GM12891 (cell line): ENCODE data around the gene KRT4.

Experiments
- POLR2A ChIP-seq: IDR thresholded peaks from 2 replicates; pipeline ENCODE4 v1.6.1; 2011; ENCODE audit warnings: low read depth, low read length, control low read depth
- POLR2AphosphoS5 ChIP-seq: IDR thresholded peaks from 2 replicates; pipeline ENCODE4 v1.6.1; 2011; ENCODE audit warnings: low read depth, low read length, control low read depth
- SPI1 ChIP-seq: IDR thresholded peaks from 2 replicates; pipeline ENCODE4 v1.6.1; 2011; ENCODE audit warnings: low read depth, low read length, control low read depth
- TAF1 ChIP-seq: IDR thresholded peaks from 2 replicates; pipeline ENCODE4 v1.6.1; 2011; ENCODE audit warnings: low read depth, low read length, control low read depth

GRCh38 chr12:52809166-52809565 is 4.8 kb downstream of the KRT4 start:
- TF ChIP-seq POLR2A (no peak), TAF1 (no peak), SPI1 (no peak), POLR2AphosphoS5 (no peak)
